Activated T-cell treated with anti-CD3 and anti-CD28 coated beads for 24 hours (primary cell): ENCODE data around the gene HERC3.

Experiments used
- DNase-seq: peaks from one replicate; pipeline ENCODE4 v3.0.0-alpha.2; 2020; ENCODE audit warnings: low read depth

The HERC3 gene

DNA sequence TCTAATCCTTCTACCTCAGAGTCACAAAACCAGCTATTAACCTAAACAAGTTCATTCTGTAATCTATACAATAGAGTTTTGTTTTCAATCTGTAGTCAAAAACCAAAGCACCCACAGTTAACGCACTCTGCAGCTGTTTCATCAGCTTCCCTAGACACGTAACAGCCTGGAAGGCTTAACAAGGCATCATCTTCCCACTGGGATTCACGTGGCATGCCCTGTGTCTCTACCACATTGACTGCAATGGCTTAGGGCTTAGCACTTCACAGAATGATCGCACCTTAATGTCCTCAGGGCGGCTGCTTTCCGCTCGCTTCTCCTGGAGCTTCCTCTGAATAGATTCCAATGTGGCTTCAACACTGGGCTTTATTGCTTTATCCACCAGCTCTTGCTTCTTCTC is 155.1 kb downstream of the HERC3 start:
- no peak for DNase-seq

DNA sequence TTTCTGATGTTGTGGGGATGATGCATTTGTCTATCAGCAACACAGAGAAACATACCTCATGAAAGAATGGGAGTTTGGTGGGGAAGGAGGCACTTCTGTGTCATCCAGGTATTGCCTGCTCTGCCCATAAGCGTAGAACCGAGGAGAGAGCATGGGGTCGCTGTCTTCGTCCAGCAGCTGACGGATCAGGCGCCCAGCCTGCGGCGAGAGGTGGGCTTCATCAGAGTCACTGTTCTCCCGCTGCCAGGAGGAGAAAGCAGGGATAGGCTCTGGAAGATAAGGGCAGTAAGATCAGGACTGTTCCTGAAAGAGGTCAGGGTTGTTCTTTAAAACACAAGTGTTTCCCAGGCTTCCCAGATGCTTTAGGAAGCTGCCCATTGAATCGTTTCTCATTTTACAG is 158.1 kb downstream of the HERC3 start:
- DNase-seq, result no peak

DNA sequence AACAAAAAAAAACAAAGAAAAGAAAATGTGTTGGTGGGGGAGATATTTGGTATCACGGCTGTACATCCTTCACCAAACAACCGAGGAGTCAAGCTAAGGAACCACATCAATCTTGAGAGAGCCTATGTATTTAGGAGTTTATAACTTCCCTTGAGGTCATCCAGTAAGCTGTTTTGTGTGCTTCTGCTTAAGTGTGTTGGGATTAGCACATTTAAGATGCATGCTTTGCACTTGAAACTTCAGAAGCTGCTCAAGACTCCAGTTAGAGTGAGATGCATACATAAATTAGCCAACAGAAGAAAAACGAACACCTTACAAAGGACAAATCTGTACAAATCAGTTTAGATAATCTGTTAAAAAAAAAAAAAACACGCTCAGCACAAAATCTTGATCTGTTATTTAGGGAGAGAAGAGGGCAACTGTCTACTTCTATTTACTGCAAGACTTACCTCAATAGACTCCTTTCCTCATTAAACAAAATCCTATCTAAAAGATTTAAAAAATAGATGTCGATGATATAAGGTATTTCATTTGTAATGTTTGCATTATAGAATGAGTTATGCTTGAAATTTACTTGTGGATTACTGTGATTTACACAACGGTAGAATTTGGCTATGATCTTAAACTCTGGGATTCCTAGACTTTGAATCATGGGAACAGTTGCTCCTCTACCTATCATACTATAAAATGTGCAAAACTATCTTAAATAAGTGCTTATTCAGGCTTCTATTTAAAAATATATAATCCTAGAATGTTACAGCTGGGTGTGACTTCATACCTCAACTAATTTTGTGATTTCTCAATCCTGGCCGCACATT is 159.2 kb downstream of the HERC3 start:
- DNase-seq, result no peak

DNA sequence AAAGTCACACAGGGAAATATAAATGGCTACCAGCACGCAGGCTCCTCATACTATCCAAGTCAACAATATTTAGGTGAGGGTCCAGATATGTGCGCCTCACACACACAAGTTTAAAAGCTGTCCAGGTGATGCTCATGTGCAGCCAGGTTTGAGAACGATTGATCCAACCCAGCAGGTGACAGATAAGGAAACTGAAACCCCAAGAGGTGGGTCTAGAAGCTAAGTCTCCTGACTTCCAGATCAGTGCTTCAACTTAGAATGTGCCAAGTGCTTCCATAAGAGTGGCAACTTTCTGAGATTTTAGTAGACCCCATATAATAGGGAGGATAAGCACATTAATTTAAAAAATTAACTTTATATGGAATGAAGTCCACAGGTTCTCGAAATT is 159.8 kb downstream of the HERC3 start:
- no peak for DNase-seq

DNA sequence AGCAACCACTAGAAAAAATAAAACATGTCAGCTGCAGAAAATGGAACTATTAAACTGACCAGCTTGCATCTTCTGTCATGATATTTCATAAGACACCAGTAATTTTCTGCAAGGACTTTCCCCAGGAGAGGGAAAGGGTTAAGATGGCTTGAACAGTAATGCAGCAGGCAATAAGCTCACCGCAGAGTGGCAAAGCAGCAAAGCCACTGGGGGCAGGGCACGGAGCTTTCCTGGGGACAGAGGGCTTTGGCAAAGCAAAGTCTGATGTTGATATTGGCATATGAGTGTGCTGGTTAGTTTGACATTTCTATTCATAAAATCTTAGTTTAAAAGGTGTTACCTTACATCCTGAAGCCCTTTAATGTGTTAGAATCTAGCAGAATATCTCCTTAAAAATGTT is 160.5 kb downstream of the HERC3 start:
- DNase-seq, result no peak

DNA sequence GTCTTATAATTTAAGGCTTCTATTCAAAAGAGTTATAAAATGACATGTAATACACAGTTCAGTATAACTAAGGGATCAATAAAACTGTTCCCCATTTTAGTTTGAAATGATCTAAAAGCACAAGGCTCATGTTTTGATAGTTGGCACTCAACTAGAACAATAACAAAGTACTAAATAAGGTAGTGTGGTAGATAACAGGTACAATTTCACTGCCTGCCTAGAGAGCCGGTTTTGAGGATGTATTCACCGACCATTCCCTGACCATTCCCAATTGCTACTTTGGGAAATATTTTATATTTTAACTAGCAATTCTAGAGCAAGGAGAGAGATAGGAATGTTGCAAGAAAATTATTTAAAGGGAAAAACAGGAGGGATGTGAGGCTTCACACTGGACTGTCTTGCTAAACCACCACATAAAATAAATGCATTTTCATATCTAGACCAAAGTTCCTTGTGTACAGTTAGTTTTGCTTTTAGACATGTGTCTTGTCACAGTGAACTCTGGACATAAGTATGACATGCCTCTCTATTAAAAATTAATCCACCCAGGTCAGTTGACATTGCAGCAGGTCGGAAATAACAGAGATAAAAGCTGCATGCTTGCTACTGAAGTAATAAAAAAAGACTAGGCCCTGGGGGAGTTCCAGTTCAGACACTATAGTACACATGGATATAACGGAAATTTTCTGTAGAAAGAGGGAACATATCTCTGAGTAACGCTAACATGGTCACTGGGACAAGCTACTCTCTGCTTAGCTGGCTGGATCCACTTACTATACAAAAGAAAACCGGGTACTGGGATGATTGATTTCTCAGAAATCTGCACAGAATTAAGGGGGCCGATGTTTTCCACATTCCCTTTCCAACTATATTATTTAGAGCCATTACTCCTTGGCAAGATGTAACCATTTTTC is 161.6 kb downstream of the HERC3 start:
- DNase-seq, result no peak

DNA sequence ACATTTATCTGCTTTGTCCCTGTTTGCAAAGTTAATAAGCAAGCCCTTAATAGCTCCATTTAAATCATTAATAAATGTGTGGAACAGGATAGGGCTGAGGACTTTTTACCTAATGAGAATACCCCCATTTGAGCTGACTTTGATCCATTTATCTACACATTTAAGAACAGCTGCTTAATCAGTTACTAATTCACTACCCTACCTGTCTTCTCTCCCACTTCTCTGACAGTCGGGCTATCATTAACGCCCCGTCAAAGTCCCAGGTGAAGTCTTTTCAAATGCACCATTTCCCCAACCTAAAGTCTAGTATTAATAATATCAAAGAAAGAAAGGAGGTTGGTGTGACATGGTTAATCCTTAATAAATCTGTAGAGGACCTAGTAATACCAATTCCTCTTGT is 162.5 kb downstream of the HERC3 start:
- DNase-seq, result no peak

DNA sequence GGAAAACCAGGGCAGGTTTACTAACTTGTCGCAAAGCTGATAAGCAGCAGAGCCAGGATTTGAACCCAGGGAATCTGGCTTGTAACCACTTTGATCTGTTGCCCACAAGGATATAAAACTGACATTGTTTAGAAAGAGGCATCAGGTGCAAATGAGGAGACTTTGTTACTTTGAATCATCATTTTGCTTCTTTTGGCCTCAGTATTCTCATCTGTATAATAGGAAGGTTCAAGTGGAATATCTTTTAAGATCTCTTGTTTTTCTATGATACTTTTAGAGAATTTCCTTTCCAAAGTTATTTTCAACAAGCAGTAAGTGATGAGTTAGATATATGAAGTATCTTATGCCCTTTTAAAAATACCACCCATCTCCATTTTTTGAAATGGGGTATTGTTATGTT is 163.2 kb downstream of the HERC3 start:
- DNase-seq, result no peak

DNA sequence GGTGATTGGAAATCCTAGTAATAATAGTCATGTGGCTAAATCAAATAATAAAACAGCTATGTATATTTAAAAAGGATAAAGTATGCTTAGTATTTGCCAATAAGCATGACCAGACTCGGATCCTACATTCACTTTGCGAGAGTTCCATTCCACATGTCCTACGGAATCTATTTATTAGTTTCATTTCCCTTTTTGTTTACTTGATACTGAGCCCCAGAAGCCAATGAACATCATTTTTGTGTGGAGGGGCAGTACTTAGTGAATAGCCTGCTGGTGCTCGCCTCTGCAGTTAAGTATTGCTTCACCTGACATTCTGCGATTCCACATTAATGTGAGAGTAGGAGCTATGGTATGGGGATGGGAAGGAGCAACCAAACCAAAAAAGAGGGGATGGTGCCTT is 163.9 kb downstream of the HERC3 start:
- DNase-seq, result no peak

DNA sequence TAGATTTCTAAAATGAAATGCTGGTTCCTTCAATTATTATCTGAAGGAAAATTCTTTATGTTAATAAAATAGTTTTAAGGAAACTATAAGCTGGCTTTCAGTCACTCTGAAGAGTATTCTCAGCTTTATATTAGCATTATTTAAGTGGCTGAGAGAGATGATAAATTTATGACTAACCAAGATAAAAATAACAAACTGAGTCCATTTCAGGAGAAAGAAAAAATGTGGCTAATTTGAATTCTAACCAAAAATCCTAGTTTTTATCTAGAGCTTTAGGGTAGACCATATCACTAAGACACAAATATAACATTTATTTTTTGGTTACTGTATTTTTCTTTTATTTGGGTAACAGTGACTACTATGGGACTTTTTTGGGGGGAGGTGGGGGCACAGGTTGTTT is 164.8 kb downstream of the HERC3 start:
- DNase-seq, result no peak

DNA sequence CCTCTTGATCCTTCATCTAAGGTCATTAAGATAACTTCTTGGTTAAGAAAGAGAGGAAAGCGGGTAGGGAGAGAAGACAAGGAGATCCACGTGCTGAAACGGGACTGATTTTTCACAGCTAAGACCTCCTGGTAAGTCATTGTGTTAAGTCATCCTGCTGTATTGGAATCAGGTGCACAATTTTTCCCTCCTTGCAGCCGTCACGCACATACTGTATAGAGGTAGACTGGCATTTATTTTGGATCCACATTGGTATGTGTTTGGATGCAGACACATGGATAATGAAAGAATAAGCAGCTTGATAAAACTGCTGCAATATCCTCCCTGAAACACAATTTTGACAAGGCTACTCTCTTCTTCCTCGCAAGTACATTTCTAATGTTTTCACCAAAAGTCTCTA is 165.5 kb downstream of the HERC3 start:
- no peak for DNase-seq
